ENCODE results near the gene HAND2. TPM values are rescaled to one million over a fixed set of nuclear protein-coding genes. Genes with fewer than 3 reads are reported as not detected.

Gene HAND2
- total RNA-seq, 4 donors from 2014 or later = 0.66 to 2.4 (median 0.89) TPM

DNA sequence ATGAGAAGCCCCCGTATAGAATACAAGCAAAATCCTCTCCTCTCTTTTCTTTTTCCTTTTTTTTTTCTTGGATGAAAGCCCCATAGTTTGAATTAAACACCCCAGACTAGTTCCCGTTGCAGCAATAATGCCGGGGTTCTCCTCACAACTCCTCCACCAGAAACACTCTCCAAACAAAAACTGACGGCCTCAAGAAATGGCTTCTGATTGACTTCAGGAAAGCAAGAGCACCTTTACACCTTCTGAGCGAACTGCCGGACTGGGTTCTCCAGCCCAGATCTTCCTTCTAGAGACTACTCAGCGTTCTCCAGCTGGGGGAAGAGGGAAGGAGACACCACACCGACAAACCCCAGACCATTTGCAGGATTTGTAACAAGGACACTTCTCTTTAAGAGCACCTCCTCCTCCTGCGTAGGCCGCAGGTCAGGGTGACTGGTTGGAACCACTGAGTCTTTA is 4.0 kb downstream of the HAND2 start:
- DNase-seq = no peak
- Histone ChIP-seq H3K4me1 (peaks cover 20 to 31% of the 10 kb centered on the region in 2 donors), H3K4me3 (peak overlapping the region in 1 of 4 donors; percentile 31), H3K36me3 (no peaks in the 10 kb centered on the region), H3K27ac (peak overlapping the region in 1 of 4 donors; percentile 31), H3K27me3 (peaks cover 72 to 81% (median 77%) of the 10 kb centered on the region in 3 donors), H3K9me3 (no peaks in the 10 kb centered on the region)
- TF ChIP-seq POLR2A (IDR thresholded peaks at IDR 0.05) = no peak
- TF ChIP-seq, protein P1, sequence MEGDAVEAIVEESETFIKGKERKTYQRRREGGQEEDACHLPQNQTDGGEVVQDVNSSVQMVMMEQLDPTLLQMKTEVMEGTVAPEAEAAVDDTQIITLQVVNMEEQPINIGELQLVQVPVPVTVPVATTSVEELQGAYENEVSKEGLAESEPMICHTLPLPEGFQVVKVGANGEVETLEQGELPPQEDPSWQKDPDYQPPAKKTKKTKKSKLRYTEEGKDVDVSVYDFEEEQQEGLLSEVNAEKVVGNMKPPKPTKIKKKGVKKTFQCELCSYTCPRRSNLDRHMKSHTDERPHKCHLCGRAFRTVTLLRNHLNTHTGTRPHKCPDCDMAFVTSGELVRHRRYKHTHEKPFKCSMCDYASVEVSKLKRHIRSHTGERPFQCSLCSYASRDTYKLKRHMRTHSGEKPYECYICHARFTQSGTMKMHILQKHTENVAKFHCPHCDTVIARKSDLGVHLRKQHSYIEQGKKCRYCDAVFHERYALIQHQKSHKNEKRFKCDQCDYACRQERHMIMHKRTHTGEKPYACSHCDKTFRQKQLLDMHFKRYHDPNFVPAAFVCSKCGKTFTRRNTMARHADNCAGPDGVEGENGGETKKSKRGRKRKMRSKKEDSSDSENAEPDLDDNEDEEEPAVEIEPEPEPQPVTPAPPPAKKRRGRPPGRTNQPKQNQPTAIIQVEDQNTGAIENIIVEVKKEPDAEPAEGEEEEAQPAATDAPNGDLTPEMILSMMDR (IDR thresholded peaks at IDR 0.05 in 4 of 5, conservative IDR thresholded peaks at IDR 0.05 in 1 of 5) = no peak
- ATAC-seq = no peak
- intact Hi-C loops (cut with DNase I; ENCODE audit: low total_unique reads) (no loop called here), in situ Hi-C loops (cut with MboI; ENCODE audit: low sequenced_read_pairs in 4 of 4) (no loop called here)

GRCh38 chr4:173525118-173526011 is 4.7 kb downstream of the HAND2 start:
- TF ChIP-seq, protein P1 (IDR thresholded peaks at IDR 0.05 in 4 of 5, conservative IDR thresholded peaks at IDR 0.05 in 1 of 5) = no peak
- TF ChIP-seq POLR2A (IDR thresholded peaks at IDR 0.05) = no peak
- H3K36me3 ChIP-seq = no peaks in the 10 kb centered on the region
- H3K27me3 ChIP-seq = peaks cover 72 to 78% (median 77%) of the 10 kb centered on the region in 3 donors
- H3K9me3 ChIP-seq = no peaks in the 10 kb centered on the region
- intact Hi-C loops (cut with DNase I; ENCODE audit: low total_unique reads) = no loop called here
- H3K4me1 ChIP-seq = peaks cover 15 to 24% of the 10 kb centered on the region in 2 donors
- in situ Hi-C loops (cut with MboI; ENCODE audit: low sequenced_read_pairs in 4 of 4) = no loop called here
- DNase-seq = no peak
- peak overlapping the region in 1 of 4 donors; percentile 31 for H3K4me3 ChIP-seq
- peak overlapping the region in 1 of 4 donors; percentile 31 for H3K27ac ChIP-seq
- ATAC-seq = no peak

DNA sequence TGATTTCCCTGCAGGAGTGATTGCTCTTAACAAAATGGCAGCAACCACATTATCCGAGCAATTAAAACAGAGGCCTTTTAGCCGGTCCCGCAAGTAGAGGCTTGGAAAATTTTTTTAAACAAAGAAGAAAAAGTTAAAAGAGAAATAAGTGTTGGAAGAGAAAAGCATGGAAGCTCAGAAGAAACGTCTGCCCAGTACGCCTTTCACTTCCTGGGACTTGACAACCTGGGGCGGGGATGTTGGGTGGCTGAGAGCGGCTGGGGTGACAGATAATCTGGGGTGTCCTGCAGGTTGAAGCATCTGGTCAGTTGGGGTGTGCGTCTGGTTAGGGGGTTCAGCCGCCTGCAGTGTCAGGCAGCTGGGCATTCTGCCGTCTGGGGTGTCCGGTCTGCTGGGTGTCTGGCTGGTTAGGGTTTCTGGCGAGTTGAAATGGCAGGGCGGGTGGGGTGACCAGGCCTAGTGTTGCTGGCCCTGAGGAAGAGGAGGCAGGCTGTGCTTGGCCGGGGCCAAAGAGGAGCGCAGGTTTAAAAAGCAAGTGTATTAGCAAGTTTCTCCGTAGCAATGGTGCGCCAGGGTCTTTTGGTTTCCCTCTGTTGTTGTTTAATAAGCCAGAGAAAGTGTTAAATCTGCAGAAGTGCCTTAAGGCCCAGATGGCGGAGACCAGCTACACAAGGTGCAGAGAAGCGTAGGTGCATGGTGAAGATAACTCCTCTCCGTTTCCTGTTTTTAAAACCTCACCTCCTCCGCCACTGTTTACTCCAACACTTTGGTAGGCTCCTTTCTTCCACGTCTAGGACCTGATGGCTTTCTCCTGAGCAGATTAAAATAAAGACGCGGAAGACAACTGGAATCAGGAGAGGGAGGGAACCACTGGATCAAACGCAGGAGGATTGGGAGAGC is 5.6 kb downstream of the HAND2 start:
- H3K27me3 ChIP-seq = peaks cover 72 to 77% (median 73%) of the 10 kb centered on the region in 3 donors
- H3K36me3 ChIP-seq = no peaks in the 10 kb centered on the region
- TF ChIP-seq, protein P1 (IDR thresholded peaks at IDR 0.05 in 4 of 5, conservative IDR thresholded peaks at IDR 0.05 in 1 of 5) = no peak
- TF ChIP-seq POLR2A (IDR thresholded peaks at IDR 0.05) = no peak
- peaks cover 9 to 16% of the 10 kb centered on the region in 2 donors for H3K4me1 ChIP-seq
- no peak overlapping the region for H3K27ac ChIP-seq
- DNase-seq = no peak
- in situ Hi-C loops (cut with MboI; ENCODE audit: low sequenced_read_pairs in 4 of 4) = loop anchor here in 2 of 4 donors (25.0 kb wide), 2 partner anchors 288 to 613 kb away; no protein-coding TSS in a partner anchor
- intact Hi-C loops (cut with DNase I; ENCODE audit: low total_unique reads) = no loop called here
- H3K9me3 ChIP-seq = no peaks in the 10 kb centered on the region
- ATAC-seq = no peak
- no peak overlapping the region for H3K4me3 ChIP-seq

DNA sequence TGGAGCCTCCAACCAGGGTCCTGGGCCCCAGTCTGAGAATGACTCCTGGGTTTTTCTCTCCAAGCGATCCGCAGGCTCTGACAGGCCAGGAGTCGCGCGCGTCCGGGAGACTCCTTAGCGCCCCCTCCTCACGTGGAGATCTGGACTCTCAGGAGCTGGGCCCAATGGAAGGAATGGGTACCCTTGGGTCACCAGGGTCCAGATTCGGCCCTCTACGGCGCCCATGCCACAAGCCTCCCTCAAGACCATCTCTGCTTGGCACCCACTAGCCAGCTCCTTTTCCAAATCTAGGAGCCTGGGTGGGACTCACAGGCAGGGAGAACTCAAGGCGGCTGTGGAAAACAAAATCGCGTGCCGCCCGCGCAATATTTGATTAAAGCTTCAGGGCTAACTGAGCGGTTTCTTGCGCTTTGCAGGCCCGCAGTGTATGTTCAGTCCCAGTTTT is 7.1 kb downstream of the HAND2 start:
- H3K4me1 ChIP-seq = peaks cover 9 to 16% of the 10 kb centered on the region in 2 donors
- ATAC-seq (no peak), DNase-seq (no peak)
- H3K4me3 ChIP-seq = peak overlapping the region; percentile 51 to 64 (median 58)
- H3K27ac ChIP-seq = peak overlapping the region; percentile 64 to 79 (median 70)
- H3K36me3 ChIP-seq = no peaks in the 10 kb centered on the region
- H3K9me3 ChIP-seq = no peaks in the 10 kb centered on the region
- peaks cover 75 to 81% (median 77%) of the 10 kb centered on the region in 3 donors for H3K27me3 ChIP-seq
- in situ Hi-C loops (cut with MboI; ENCODE audit: low sequenced_read_pairs in 4 of 4) = loop anchor here in 2 of 4 donors (25.0 kb wide), 2 partner anchors 289 to 614 kb away; no protein-coding TSS in a partner anchor
- TF ChIP-seq, protein P1 (IDR thresholded peaks at IDR 0.05 in 4 of 5, conservative IDR thresholded peaks at IDR 0.05 in 1 of 5) = no peak
- TF ChIP-seq POLR2A (IDR thresholded peaks at IDR 0.05) = no peak
- intact Hi-C loops (cut with DNase I; ENCODE audit: low total_unique reads) = no loop called here

All from gastrocnemius medialis (tissue), 4 donors.